A549 treated with AZD2906 at 1 μM for 4 hours (cell line): ENCODE data around the gene SERPINB5. TPM values are rescaled to one million over a fixed set of nuclear protein-coding genes. Genes with fewer than 3 reads are reported as not detected.

Experiments used
- total RNA-seq: library from RNA; stranded (reverse); fragments of 200-300 nt; extraction: Qiagen RNA extraction; gene quantifications from 5 replicates; pipeline ENCODE4 v1.2.3, GENCODE V29; 2022

The SERPINB5 gene
- 0.09 to 0.34 TPM (median 0.10 TPM) in 5 replicates for total RNA-seq

GRCh38 chr18:63476668-63477067 is at the start of gene SERPINB5:
Gene SERPINB5, plus strand, starts transcription at chr18:63476958. Its CDS starts 7,471 bp downstream, at chr18:63484429.

DNA sequence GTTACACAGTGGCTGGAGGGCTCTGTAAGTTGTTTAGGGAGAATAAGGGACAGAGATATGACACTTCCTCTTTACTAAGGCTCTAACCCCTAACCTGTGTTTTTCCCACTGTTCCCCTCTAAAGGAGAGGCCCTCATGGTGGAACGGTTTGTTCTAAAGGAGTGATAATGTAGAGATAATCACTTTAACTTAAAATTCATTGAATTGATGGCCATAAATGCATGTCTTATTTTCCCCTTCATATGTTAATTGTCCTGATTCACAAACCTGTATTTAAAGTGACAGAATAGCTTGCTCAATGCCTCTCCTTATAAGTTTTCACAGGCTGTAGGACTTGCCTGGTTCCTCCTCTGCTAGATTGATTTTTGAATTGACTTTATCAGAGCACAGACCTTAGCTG is 65.3 kb downstream of the SERPINB5 start, which contains the start of gene SERPINB12:
SERPINB12 (plus strand) TSS at position 301 of the 400 bp plus-strand sequence. CDS start 13,791 bp downstream, outside the sequence.

Other genes with a start within 250 kb of the SERPINB5 start
- gene BCL2, start 157.2 kb upstream of the SERPINB5 start, total RNA-seq, result 0.48 to 0.66 TPM (median 0.58 TPM) in 5 replicates
- 35.1 to 40.0 TPM (median 39.1 TPM) in 5 replicates for gene KDSR, start 109.8 kb upstream of the SERPINB5 start, total RNA-seq
- gene VPS4B, start 54.5 kb upstream of the SERPINB5 start, total RNA-seq, result 18.5 to 24.8 TPM (median 20.3 TPM) in 5 replicates
- gene SERPINB12, start 65.4 kb downstream of the SERPINB5 start, total RNA-seq, result not detected in 5 replicates
- not detected in 5 replicates for gene SERPINB13, start 110.4 kb downstream of the SERPINB5 start, total RNA-seq
- 0.06 to 0.17 TPM (median 0.10 TPM) in 5 replicates for gene SERPINB4, start 167.3 kb downstream of the SERPINB5 start, total RNA-seq
- gene SERPINB3, start 184.9 kb downstream of the SERPINB5 start, total RNA-seq, result 0.06 to 0.14 TPM (median 0.09 TPM) in 5 replicates
- 0.03 to 0.16 TPM in 2 of 5 replicates, not detected in the others for gene SERPINB11, start 226.0 kb downstream of the SERPINB5 start, total RNA-seq